HepG2 (cell line): Measurements from ENCODE around the gene FAM83D. TPM values are rescaled to one million over a fixed set of nuclear protein-coding genes. Genes with fewer than 3 reads are reported as not detected.
A peak's percentile ranks its signal among the peaks of the same experiment; 100 is the strongest.

Experiments used
- AKAP8 ChIP-seq: sonication (generic); formaldehyde crosslinking; IDR thresholded peaks from 2 replicates; pipeline ENCODE4 v1.5.1; 2020; ENCODE audit warnings: mild to moderate bottlenecking, missing genetic modification reagents
- ARNT2 ChIP-seq: sonication (generic); formaldehyde crosslinking; IDR thresholded peaks from 2 replicates; pipeline ENCODE4 v1.8.0; 2022; ENCODE audit warnings: mild to moderate bottlenecking, low read depth, missing genetic modification reagents, moderate library complexity
- CBFB ChIP-seq: sonication (generic); formaldehyde crosslinking; IDR thresholded peaks from 2 replicates; pipeline ENCODE4 v1.4.0; 2020; ENCODE audit warnings: missing genetic modification reagents
- ERF ChIP-seq: IDR thresholded peaks from 2 replicates; pipeline ENCODE4 v1.6.1; 2018; ENCODE audit warnings: missing biosample characterization, missing genetic modification reagents
- FOXC1 ChIP-seq: sonication (generic); formaldehyde crosslinking; IDR thresholded peaks from 2 replicates; pipeline ENCODE4 v1.8.0; 2022; ENCODE audit warnings: mild to moderate bottlenecking, missing genetic modification reagents, borderline replicate concordance
- GPN1 ChIP-seq: sonication (generic); formaldehyde crosslinking; IDR thresholded peaks from 2 replicates; pipeline ENCODE4 v1.5.1; 2020; ENCODE audit warnings: missing genetic modification reagents, borderline replicate concordance
- HMG20B ChIP-seq: conservative IDR thresholded peaks from 2 replicates; pipeline ENCODE4 v1.6.1; 2016; ENCODE audit warnings: missing genetic modification reagents, missing compliant biosample characterization
- HNRNPH1 ChIP-seq: fragments of 200-400 bp; formaldehyde crosslinking; optimal IDR thresholded peaks from 2 replicates; pipeline ENCODE3; 2017; ENCODE audit warnings: mild to moderate bottlenecking, low read depth, low read length
- HOXA7 ChIP-seq: sonication (generic); formaldehyde crosslinking; IDR thresholded peaks from 2 replicates; pipeline ENCODE4 v1.8.1; 2022; ENCODE audit warnings: mild to moderate bottlenecking, missing genetic modification reagents, moderate library complexity
- MED8 ChIP-seq: sonication (generic); formaldehyde crosslinking; IDR thresholded peaks from 2 replicates; pipeline ENCODE4 v1.8.1; 2023; ENCODE audit warnings: mild to moderate bottlenecking, missing genetic modification reagents; ENCODE audit not compliant: insufficient replicate concordance
- MIER2 ChIP-seq: IDR thresholded peaks from 2 replicates; pipeline ENCODE4 v1.6.1; 2016; ENCODE audit warnings: missing biosample characterization, missing genetic modification reagents
- NR1H2 ChIP-seq: sonication (generic); formaldehyde crosslinking; IDR thresholded peaks from 2 replicates; pipeline ENCODE4 v1.8.1; 2022; ENCODE audit warnings: low read depth, missing genetic modification reagents, borderline replicate concordance
- NR2C2 ChIP-seq: sonication (generic); formaldehyde crosslinking; IDR thresholded peaks from 2 replicates; pipeline ENCODE4 v1.4.0; 2020; ENCODE audit warnings: missing genetic modification reagents, mild to moderate bottlenecking, moderate library complexity, borderline replicate concordance
- PHF21A ChIP-seq: sonication (generic); formaldehyde crosslinking; IDR thresholded peaks from 2 replicates; pipeline ENCODE4 v1.5.0; 2020; ENCODE audit warnings: mild to moderate bottlenecking, missing genetic modification reagents
- PHF5A ChIP-seq: IDR thresholded peaks from one replicate; pipeline ENCODE4 v1.6.1; 2018; ENCODE audit warnings: low read depth, missing genetic modification reagents; ENCODE audit not compliant: unreplicated experiment
- RXRA ChIP-seq: sonication (generic); formaldehyde crosslinking; IDR thresholded peaks from 2 replicates; pipeline ENCODE4 v1.5.1; 2020; ENCODE audit warnings: missing genetic modification reagents
- STAT6 ChIP-seq: sonication (generic); formaldehyde crosslinking; IDR thresholded peaks from 2 replicates; pipeline ENCODE4 v1.4.0; 2020; ENCODE audit warnings: missing genetic modification reagents, mild to moderate bottlenecking, borderline replicate concordance
- XBP1 ChIP-seq: sonication (generic); formaldehyde crosslinking; IDR thresholded peaks from 2 replicates; pipeline ENCODE4 v1.5.0; 2020; ENCODE audit warnings: missing genetic modification reagents
- ZNF30 ChIP-seq: sonication (generic); formaldehyde crosslinking; IDR thresholded peaks from 2 replicates; pipeline ENCODE4 v1.5.0; 2020; ENCODE audit warnings: mild to moderate bottlenecking, missing genetic modification reagents
- ZNF564 ChIP-seq: sonication (generic); formaldehyde crosslinking; IDR thresholded peaks from 2 replicates; pipeline ENCODE4 v1.8.1; 2023; ENCODE audit warnings: mild to moderate bottlenecking, missing genetic modification reagents
- ZNF678 ChIP-seq: sonication (generic); formaldehyde crosslinking; IDR thresholded peaks from 2 replicates; pipeline ENCODE4 v1.4.0; 2020; ENCODE audit warnings: mild to moderate bottlenecking, missing genetic modification reagents
- polyA plus RNA-seq, 8 experiments: library from polyadenylated mRNA; depleted of rRNA in 3 of 8; stranded (reverse) in 7 of 8; unstranded in 1 of 8; fragments of >200 nt; fragmentation: Illumina TruSeq in 4 of 8; extraction: Trizol in 4 of 8; gene quantifications; 2 replicates each; pipeline versions ENCODE4 v1.2.1 to v1.2.3, GENCODE V29; 2011 to 2016; ENCODE audit warnings: low read depth in 4 of 8, missing spikeins in 1 of 8, mixed read lengths in 1 of 8; ENCODE audit not compliant: insufficient read depth in 1 of 8
- total RNA-seq, 5 experiments: library from RNA; depleted of rRNA; stranded (reverse); fragments of >200 nt; fragmentation: Illumina TruSeq; extraction: Trizol; gene quantifications; 2 replicates each; pipeline ENCODE4 v1.2.3, GENCODE V29; 2016; ENCODE audit warnings: low read depth in 1 of 5
- TF ChIP-seq, protein P1 (sequence below): sonication (generic); formaldehyde crosslinking; IDR thresholded peaks from 2 replicates; pipeline ENCODE4 v1.5.0; 2020; ENCODE audit warnings: missing genetic modification reagents
- TF ChIP-seq, protein P2 (sequence below): IDR thresholded peaks from 2 replicates; pipeline ENCODE4 v1.6.1; 2016; ENCODE audit warnings: missing compliant biosample characterization, missing genetic modification reagents, borderline replicate concordance
- TF ChIP-seq, protein P3 (sequence below): sonication (generic); formaldehyde crosslinking; IDR thresholded peaks from 2 replicates; pipeline ENCODE4 v1.8.0; 2022; ENCODE audit warnings: missing genetic modification reagents, mild to moderate bottlenecking, inconsistent platforms, borderline replicate concordance

FAM83D gene
- total and polyA plus RNA-seq, 2 of the 13 experiments (the other 11 are each of a cell fraction or from before 2014, with no cell fraction given) = 51.4 to 64.0 TPM

- TF ChIP-seq, protein P1, sequence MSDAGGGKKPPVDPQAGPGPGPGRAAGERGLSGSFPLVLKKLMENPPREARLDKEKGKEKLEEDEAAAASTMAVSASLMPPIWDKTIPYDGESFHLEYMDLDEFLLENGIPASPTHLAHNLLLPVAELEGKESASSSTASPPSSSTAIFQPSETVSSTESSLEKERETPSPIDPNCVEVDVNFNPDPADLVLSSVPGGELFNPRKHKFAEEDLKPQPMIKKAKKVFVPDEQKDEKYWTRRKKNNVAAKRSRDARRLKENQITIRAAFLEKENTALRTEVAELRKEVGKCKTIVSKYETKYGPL (CRISPR knock-in tag) = 0 out of 2 replicates have a peak, but pooled peaks have one; percentile 84
- peak; percentile 91 for TF ChIP-seq ZNF564 (CRISPR knock-in tag)
- TF ChIP-seq MIER2 (CRISPR knock-in tag) = peak; percentile 54
- TF ChIP-seq ZNF678 = peak; percentile 66; the same call in 1 of the 2 replicates
- TF ChIP-seq, protein P2, sequence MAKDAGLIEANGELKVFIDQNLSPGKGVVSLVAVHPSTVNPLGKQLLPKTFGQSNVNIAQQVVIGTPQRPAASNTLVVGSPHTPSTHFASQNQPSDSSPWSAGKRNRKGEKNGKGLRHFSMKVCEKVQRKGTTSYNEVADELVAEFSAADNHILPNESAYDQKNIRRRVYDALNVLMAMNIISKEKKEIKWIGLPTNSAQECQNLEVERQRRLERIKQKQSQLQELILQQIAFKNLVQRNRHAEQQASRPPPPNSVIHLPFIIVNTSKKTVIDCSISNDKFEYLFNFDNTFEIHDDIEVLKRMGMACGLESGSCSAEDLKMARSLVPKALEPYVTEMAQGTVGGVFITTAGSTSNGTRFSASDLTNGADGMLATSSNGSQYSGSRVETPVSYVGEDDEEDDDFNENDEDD (CRISPR knock-in tag) = peak; percentile 99
- TF ChIP-seq ARNT2 (CRISPR knock-in tag) = peak; percentile 90
- peak; percentile 29; the same call in 1 of the 2 replicates for TF ChIP-seq STAT6 (CRISPR knock-in tag)
- TF ChIP-seq ZNF30 (CRISPR knock-in tag) = no peak; the same call in 1 of the 2 replicates
- TF ChIP-seq FOXC1 = peak; percentile 86
- no peak for TF ChIP-seq HNRNPH1
- no peak for TF ChIP-seq HOXA7
- TF ChIP-seq PHF5A (CRISPR knock-in tag) = no peak
- 0 out of 2 replicates have a peak, but pooled peaks have one; percentile 62 for TF ChIP-seq GPN1
- TF ChIP-seq MED8 (CRISPR knock-in tag) = peak; percentile 79
- no peak; the same call in 1 of the 2 replicates for TF ChIP-seq NR1H2 (CRISPR knock-in tag)
- peak; percentile 94 for TF ChIP-seq RXRA (CRISPR knock-in tag)
- TF ChIP-seq ERF = peak; percentile 95
- peak; percentile 77; the same call in 1 of the 2 replicates for TF ChIP-seq PHF21A
- TF ChIP-seq AKAP8 (CRISPR knock-in tag) = peak; percentile 78; the same call in 1 of the 2 replicates
- TF ChIP-seq HMG20B (CRISPR knock-in tag) = no peak
- peak; percentile 92 for TF ChIP-seq CBFB (CRISPR knock-in tag)
- TF ChIP-seq, protein P3, sequence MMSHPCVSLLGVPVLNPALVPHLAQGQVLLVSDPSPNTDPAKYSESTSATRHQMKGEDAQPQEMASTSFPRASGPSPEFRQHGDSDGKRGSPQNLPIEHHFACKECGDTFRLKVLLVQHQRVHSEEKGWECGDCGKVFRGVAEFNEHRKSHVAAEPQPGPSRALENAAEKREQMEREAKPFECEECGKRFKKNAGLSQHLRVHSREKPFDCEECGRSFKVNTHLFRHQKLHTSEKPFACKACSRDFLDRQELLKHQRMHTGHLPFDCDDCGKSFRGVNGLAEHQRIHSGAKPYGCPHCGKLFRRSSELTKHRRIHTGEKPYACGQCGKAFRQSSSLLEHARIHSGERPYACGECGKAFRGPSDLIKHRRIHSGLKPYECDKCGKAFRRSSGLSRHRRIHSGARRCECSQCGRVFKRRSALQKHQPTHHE (CRISPR knock-in tag) = no peak; the same call in 1 of the 2 replicates
- peak; percentile 99 for TF ChIP-seq NR2C2 (CRISPR knock-in tag)
- TF ChIP-seq XBP1 (CRISPR knock-in tag) = 0 out of 2 replicates have a peak, but pooled peaks have one; percentile 14
These were observed 36.1 kb downstream of the FAM83D start, which contains the start of gene DHX35 (continued) for GRCh38 chr20:38962044-38962927.
